K562 (cell line): ENCODE results near the gene PREX1. TPM values are rescaled to one million over a fixed set of nuclear protein-coding genes. Genes with fewer than 3 reads are reported as not detected.

Experiments used
- ATAC-seq: fragments of 200-7000 bp; cut with Tn5 transposase; 3 replicates; pipeline ENCODE4 v1.9.1; 2020; ENCODE audit warnings: moderate library complexity
- BruUV-seq: library from RNA; stranded (reverse); fragments of 400-500 nt; replicated peaks from 2 replicates; lab custom pipeline; 2021; lab: Mats Ljungman, UMichigan
- CTCF ChIA-PET: fragments of 300-600 bp; formaldehyde crosslinking; extraction: SDS; loops from one replicate; lab custom pipeline; 2021; ENCODE audit warnings: low intra/inter-chr PET ratio; lab: Yijun Ruan, JAX
- POLR2A ChIA-PET: fragments of 300-600, 350-650 bp; sonication (Branson Sonifier 250); formaldehyde crosslinking; extraction: SDS; loops from one replicate; lab custom pipeline; 2021; ENCODE audit warnings: antibody characterized with exemption, inconsistent platforms; lab: Yijun Ruan, JAX
- DNase-seq, 4 experiments: peaks; one replicate each; pipeline versions ENCODE4 v3.0.0 to v3.0.0-alpha.2; 2011 to 2018; ENCODE audit warnings: low spot score in 3 of 4, mixed read lengths in 3 of 4; ENCODE audit errors: extremely low read depth in 1 of 4
- FAIRE-seq: peaks from 2 replicates; lab custom pipeline; 2011; peaks lifted over from hg19 to GRCh38; lab: Jason Lieb, UNC
- H2AFZ ChIP-seq: 2 replicates; pipeline ENCODE4 v1.6.0; 2011; ENCODE audit warnings: low read depth, low read length, control low read depth, inconsistent platforms
- H3K27ac ChIP-seq: fragments of 200-600 bp; 3 replicates; pipeline ENCODE4 v1.8.0; 2011; ENCODE audit warnings: low read depth, mild to moderate bottlenecking, control low read depth, inconsistent platforms, low read length, moderate library complexity, mixed read lengths; ENCODE audit errors: extremely low read depth
- H3K27me3 ChIP-seq, 2 experiments: fragments of 300-600 bp in 1 of 2; 2 replicates in 1 of 2; 3 replicates in 1 of 2; pipeline versions ENCODE4 v1.6.0 to v1.8.0; 2011; ENCODE audit warnings: inconsistent platforms in 2 of 2, low read length in 2 of 2, mild to moderate bottlenecking in 1 of 2, mixed read lengths in 1 of 2, moderate library complexity in 1 of 2; ENCODE audit not compliant: control insufficient read depth in 2 of 2, insufficient read depth in 2 of 2
- H3K36me3 ChIP-seq: fragments of 300-600 bp; 3 replicates; pipeline ENCODE4 v1.8.0; 2011; ENCODE audit warnings: mild to moderate bottlenecking, low read length, inconsistent platforms; ENCODE audit not compliant: control insufficient read depth, insufficient read depth
- H3K4me1 ChIP-seq, 2 experiments: fragments of 200-600 bp in 1 of 2; replicated peaks in 1 of 2; 2 replicates in 1 of 2; 3 replicates in 1 of 2; pipeline versions ENCODE4 v1.5.1 to v1.8.0; 2011; ENCODE audit warnings: inconsistent platforms in 2 of 2, low read length in 2 of 2, mild to moderate bottlenecking in 1 of 2, mixed read lengths in 1 of 2, moderate library complexity in 1 of 2; ENCODE audit not compliant: control insufficient read depth in 2 of 2, insufficient read depth in 2 of 2
- H3K4me2 ChIP-seq: 2 replicates; pipeline ENCODE4 v1.6.1; 2011; ENCODE audit warnings: low read length, control low read depth, inconsistent platforms, mixed read lengths; ENCODE audit not compliant: insufficient read depth
- H3K4me3 ChIP-seq: fragments of 200-600 bp; sonication (generic), shearing (Covaris generic); 2 replicates; pipeline ENCODE4 v1.5.1; 2016; ENCODE audit warnings: control low read depth, inconsistent platforms
- H3K79me2 ChIP-seq: fragments of 200-600 bp; 3 replicates; pipeline ENCODE4 v1.8.0; 2011; ENCODE audit warnings: low read length, inconsistent platforms; ENCODE audit not compliant: control insufficient read depth, insufficient read depth
- H3K9ac ChIP-seq, 2 experiments: 2 replicates each; pipeline versions ENCODE4 v1.6.0 to v1.6.1; 2011; ENCODE audit warnings: low read depth in 2 of 2, low read length in 2 of 2, control low read depth in 1 of 2, inconsistent platforms in 1 of 2, mild to moderate bottlenecking in 1 of 2, mixed read lengths in 1 of 2; ENCODE audit not compliant: insufficient read depth in 1 of 2
- H3K9me1 ChIP-seq: one replicate; pipeline ENCODE4 v1.6.0; 2011; ENCODE audit warnings: inconsistent platforms, mild to moderate bottlenecking, low read length, moderate library complexity; ENCODE audit not compliant: control insufficient read depth, insufficient read depth
- H3K9me3 ChIP-seq: replicated peaks from 2 replicates; pipeline ENCODE4 v1.5.1; 2011; ENCODE audit warnings: low read depth, low read length, inconsistent platforms; ENCODE audit not compliant: control insufficient read depth, insufficient read depth
- H4K20me1 ChIP-seq: replicated peaks from 2 replicates; pipeline ENCODE4 v1.6.1; 2011; ENCODE audit warnings: low read length, inconsistent platforms, mixed read lengths; ENCODE audit not compliant: control insufficient read depth, insufficient read depth
- GATAD2B ChIP-seq: fragments of 450-650 bp; IDR thresholded peaks from 2 replicates; pipeline ENCODE4 v1.6.1; 2017; ENCODE audit warnings: mild to moderate bottlenecking, borderline replicate concordance
- MTA2 ChIP-seq: fragments of 450-650 bp; IDR thresholded peaks from 2 replicates; pipeline ENCODE4 v1.6.1; 2016; ENCODE audit warnings: low read depth
- SMARCC2 ChIP-seq: fragments of 450-650 bp; IDR thresholded peaks from 2 replicates; pipeline ENCODE4 v1.6.1; 2017; ENCODE audit warnings: antibody characterized with exemption, moderate library complexity, mild to moderate bottlenecking, low read depth
- XRCC5 ChIP-seq: fragments of 200-400 bp; formaldehyde crosslinking; IDR thresholded peaks from 2 replicates; pipeline ENCODE4 v1.6.1; 2017; ENCODE audit warnings: low read depth, mild to moderate bottlenecking, low read length
- ZNF134 ChIP-seq: fragments of 250-450 bp; sonication (Bioruptor Pico); conservative IDR thresholded peaks from 2 replicates; pipeline ENCODE4 v1.4.0; 2020
- ZNF785 ChIP-seq: fragments of 250-450 bp; sonication (Bioruptor Pico); IDR thresholded peaks from 2 replicates; pipeline ENCODE4 v1.4.0; 2020; ENCODE audit warnings: mild to moderate bottlenecking
- WGBS: fragments of 100-300 bp; shearing (Covaris generic); methylation state at CpG from one replicate; pipeline ENCODE4 v1.1.6; 2016; ENCODE audit warnings: low coverage, mixed read lengths; ENCODE audit not compliant: insufficient coverage; ENCODE audit errors: missing lambda C conversion rate; 5-methylcytosine and 5-hydroxymethylcytosine counted together
- in situ Hi-C: fragments of 300-500 bp; cut with MboI; formaldehyde crosslinking; loops from 4 replicates; pipeline ENCODE4 v1.15.0; 2018; ENCODE audit warnings: inconsistent platforms, mixed read lengths
- intact Hi-C: fragments of 100-400 bp; cut with micrococcal nuclease; formaldehyde crosslinking; loops from 2 replicates; pipeline ENCODE4 v1.14.2; 2022
- polyA plus RNA-seq, 8 experiments: library from polyadenylated mRNA; depleted of rRNA in 4 of 8; stranded (reverse) in 5 of 8; unstranded in 3 of 8; fragments of >200 nt; fragmentation: Nextera tagmentation in 2 of 8; fragmentation: Illumina TruSeq in 1 of 8; extraction: Ambion mirVana in 2 of 8; extraction: Trizol in 1 of 8; gene quantifications; 2 replicates each; pipeline versions ENCODE4 v1.2.1 to v1.2.3, GENCODE V29; 2011 to 2014; ENCODE audit warnings: inconsistent platforms in 1 of 8, missing spikeins in 1 of 8
- total RNA-seq, 7 experiments: library from RNA; depleted of rRNA in 6 of 7; stranded (reverse); fragments of >200 nt in 6 of 7; fragmentation: Illumina TruSeq in 2 of 7; extraction: Trizol in 2 of 7; gene quantifications; 2 replicates each; pipeline versions ENCODE4 v1.2.1 to v1.2.3, GENCODE V29; 2011 to 2021; ENCODE audit warnings: low replicate concordance in 1 of 7
- TF ChIP-seq, protein P1 (sequence below): sonication (generic); formaldehyde crosslinking; IDR thresholded peaks from 2 replicates; pipeline ENCODE4 v1.8.0; 2022; ENCODE audit warnings: mild to moderate bottlenecking, missing genetic modification reagents
- TF ChIP-seq, protein P2 (sequence below): sonication (generic); formaldehyde crosslinking; IDR thresholded peaks from 2 replicates; pipeline ENCODE4 v1.8.1; 2022; ENCODE audit warnings: missing genetic modification reagents
- TF ChIP-seq, protein P3 (sequence below): fragments of 250-450 bp; sonication (Bioruptor Pico); IDR thresholded peaks from 2 replicates; pipeline ENCODE4 v1.5.0; 2021; ENCODE audit warnings: mild to moderate bottlenecking, moderate library complexity

The PREX1 gene
- total and polyA plus RNA-seq, 9 of the 15 experiments (the other 6 are each of a cell fraction or from before 2014, with no cell fraction given) = 0.37 to 10.4 (median 4.8) TPM

DNA sequence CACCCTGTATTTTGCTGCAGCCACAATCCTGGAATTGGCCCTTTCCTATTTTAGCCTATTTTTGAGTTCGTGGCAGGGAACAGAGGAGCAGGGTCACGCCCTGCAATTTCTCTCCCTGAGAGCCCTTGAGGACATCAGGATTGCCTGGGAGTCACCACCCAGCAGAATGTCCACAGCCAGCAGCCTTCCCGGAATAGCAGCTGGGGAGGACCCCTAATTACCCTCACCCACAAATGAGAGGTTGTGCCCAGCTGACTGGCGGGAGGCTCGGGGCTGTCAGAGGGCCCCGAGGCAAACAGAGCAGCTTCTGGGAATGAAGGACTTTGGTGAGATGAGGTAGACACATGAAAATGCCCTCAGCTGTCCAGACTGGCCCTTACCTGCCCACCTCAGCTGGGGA lies 165.1 kb downstream of the PREX1 start:
- peaks cover under 1% of the 10 kb centered on the region; the same call in 1 of the 2 replicates for H4K20me1 ChIP-seq
- intact Hi-C loops = no loop called here
- H3K79me2 ChIP-seq = no peaks in the 10 kb centered on the region
- H3K27me3 ChIP-seq = no peaks in the 10 kb centered on the region
- no peaks in the 10 kb centered on the region for H3K9me3 ChIP-seq
- ChIA-PET POLR2A (interaction anchor here (0.6 to 1.3 kb wide), 3 partner anchors 9 to 301 kb away, joined by 3 to 5 read pairs (median 4); no protein-coding TSS in a partner anchor), CTCF (no interaction called here)
- BruUV-seq = no TSS peak
- FAIRE-seq = no peak
- no peaks in the 10 kb centered on the region for H3K36me3 ChIP-seq
- no peak overlapping the region for H3K4me3 ChIP-seq
- in situ Hi-C loops = no loop called here
- H3K27ac ChIP-seq = no peak overlapping the region
- ATAC-seq = no peak
- WGBS = 29% methylated on average over 3 of the region's 6 CpGs
- H2AFZ ChIP-seq = no peak overlapping the region
- DNase-seq = no peak
- H3K4me2 ChIP-seq = no peak overlapping the region
- H3K4me1 ChIP-seq = peaks cover 0 to 9% of the 10 kb centered on the region in 2 experiments; a peak in 3 of 5 replicates
- H3K9me1 ChIP-seq = no peaks in the 10 kb centered on the region
- H3K9ac ChIP-seq = no peak overlapping the region
- TF ChIP-seq ZNF134 (CRISPR knock-in tag) (no peak), GATAD2B (no peak), SMARCC2 (no peak), XRCC5 (no peak), MTA2 (no peak), ZNF785 (CRISPR knock-in tag) (no peak)
- TF ChIP-seq, protein P1, sequence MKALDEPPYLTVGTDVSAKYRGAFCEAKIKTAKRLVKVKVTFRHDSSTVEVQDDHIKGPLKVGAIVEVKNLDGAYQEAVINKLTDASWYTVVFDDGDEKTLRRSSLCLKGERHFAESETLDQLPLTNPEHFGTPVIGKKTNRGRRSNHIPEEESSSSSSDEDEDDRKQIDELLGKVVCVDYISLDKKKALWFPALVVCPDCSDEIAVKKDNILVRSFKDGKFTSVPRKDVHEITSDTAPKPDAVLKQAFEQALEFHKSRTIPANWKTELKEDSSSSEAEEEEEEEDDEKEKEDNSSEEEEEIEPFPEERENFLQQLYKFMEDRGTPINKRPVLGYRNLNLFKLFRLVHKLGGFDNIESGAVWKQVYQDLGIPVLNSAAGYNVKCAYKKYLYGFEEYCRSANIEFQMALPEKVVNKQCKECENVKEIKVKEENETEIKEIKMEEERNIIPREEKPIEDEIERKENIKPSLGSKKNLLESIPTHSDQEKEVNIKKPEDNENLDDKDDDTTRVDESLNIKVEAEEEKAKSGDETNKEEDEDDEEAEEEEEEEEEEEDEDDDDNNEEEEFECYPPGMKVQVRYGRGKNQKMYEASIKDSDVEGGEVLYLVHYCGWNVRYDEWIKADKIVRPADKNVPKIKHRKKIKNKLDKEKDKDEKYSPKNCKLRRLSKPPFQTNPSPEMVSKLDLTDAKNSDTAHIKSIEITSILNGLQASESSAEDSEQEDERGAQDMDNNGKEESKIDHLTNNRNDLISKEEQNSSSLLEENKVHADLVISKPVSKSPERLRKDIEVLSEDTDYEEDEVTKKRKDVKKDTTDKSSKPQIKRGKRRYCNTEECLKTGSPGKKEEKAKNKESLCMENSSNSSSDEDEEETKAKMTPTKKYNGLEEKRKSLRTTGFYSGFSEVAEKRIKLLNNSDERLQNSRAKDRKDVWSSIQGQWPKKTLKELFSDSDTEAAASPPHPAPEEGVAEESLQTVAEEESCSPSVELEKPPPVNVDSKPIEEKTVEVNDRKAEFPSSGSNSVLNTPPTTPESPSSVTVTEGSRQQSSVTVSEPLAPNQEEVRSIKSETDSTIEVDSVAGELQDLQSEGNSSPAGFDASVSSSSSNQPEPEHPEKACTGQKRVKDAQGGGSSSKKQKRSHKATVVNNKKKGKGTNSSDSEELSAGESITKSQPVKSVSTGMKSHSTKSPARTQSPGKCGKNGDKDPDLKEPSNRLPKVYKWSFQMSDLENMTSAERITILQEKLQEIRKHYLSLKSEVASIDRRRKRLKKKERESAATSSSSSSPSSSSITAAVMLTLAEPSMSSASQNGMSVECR (CRISPR knock-in tag) = no peak
- TF ChIP-seq, protein P2, sequence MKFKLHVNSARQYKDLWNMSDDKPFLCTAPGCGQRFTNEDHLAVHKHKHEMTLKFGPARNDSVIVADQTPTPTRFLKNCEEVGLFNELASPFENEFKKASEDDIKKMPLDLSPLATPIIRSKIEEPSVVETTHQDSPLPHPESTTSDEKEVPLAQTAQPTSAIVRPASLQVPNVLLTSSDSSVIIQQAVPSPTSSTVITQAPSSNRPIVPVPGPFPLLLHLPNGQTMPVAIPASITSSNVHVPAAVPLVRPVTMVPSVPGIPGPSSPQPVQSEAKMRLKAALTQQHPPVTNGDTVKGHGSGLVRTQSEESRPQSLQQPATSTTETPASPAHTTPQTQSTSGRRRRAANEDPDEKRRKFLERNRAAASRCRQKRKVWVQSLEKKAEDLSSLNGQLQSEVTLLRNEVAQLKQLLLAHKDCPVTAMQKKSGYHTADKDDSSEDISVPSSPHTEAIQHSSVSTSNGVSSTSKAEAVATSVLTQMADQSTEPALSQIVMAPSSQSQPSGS (CRISPR knock-in tag) = no peak
- TF ChIP-seq, protein P3, sequence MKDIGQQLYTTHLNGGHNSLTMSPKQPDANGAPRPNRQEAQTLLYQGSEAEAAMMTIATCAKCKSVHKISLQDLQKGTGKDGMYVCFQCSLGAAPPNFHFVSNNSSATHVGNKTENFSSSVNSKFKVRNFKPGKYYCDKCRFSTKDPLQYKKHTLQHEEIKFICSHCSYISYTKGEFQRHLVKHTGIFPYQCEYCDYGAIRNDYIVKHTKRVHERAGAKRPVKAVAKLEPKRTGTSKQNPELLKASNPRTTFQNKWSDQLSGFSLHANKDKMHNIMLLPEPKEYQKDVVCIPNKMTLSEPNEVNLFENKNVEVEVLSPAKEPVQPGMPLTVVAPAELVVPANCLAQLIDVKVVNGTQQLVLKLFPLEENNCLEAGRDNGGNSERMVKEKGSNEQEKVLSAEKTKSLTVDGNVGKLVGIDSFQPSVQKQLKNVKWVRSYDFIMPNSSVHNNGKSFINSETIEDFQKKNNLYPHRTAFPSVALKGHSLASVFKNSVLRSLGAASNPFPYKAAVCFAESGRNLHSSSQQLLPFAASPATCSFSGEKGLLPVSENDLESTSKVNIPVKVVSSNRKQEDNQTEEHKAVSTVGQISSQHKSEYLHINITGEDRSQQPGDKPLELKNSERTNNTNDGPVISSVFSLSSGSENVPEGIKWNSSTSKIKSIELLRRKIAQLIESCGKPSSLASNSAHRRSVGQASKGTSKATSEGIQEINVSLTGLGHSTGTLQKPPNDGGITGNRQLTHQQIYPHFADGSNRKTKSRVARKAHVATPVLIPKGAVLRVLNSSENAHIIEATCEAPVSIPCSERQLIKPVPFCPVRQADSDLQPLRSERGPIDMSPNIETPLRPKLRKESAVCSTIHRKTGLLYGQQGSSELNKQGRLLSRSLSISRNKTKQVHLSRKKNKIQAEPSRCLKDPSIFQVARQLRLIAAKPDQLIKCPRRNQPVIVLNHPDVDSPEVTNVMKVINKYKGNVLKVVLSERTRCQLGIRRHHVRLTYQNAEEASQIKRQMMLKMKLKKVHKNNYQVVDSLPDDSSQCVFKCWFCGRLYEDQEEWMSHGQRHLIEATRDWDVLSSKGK = no peak
